Stimulated activated CD4-positive, alpha-beta T cell treated with anti-CD3 and anti-CD28 coated beads, Interleukin-12 subunit alpha, Interleukin-12 subunit beta, amount 100 ng/mL, for 48 hours (primary cell): ENCODE data around the gene FARS2.
"Not testable (repeated sequence)": the region's sequence is repeated elsewhere in the genome, so short reads cannot be mapped to it uniquely, and the experiment has no call there.

Source experiments
- DNase-seq, 3 donors: peaks; one replicate each; pipeline ENCODE4 v3.0.0-alpha.2; 2020; ENCODE audit warnings: low read depth in 2 of 3, low spot score in 1 of 3

The FARS2 gene

DNA sequence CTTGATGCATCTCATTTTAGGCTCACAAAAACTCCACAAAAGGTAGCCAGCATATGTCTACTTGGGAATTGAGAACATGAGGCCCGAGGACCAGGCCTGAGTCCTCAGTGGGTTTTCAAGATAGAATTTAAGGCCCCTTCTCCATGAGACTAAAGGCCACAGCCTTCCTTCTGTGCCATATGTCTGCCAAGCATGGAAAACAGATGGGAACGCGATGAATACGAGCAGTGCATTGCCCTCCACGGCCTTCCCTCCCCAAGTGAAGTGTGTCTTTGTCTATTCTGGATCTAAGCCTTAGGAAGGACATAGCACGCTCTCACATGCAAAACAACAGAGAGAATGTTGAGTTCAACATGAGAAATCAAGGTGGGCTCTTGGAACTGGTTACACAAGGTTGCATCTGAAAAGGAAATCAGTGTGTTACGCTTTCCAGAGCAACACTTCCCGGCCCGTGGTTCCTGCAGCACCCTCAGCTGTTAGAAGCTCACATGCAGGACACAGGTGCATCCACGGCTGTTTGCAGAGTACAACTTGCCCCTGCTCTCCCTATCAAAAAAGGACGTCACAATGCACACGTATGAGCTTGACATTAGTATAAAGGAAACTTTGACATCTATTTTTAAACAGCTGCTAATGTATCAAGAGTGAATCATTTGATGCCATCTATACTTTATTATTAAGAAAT is 515.5 kb downstream of the FARS2 start:
- DNase-seq = no peak

DNA sequence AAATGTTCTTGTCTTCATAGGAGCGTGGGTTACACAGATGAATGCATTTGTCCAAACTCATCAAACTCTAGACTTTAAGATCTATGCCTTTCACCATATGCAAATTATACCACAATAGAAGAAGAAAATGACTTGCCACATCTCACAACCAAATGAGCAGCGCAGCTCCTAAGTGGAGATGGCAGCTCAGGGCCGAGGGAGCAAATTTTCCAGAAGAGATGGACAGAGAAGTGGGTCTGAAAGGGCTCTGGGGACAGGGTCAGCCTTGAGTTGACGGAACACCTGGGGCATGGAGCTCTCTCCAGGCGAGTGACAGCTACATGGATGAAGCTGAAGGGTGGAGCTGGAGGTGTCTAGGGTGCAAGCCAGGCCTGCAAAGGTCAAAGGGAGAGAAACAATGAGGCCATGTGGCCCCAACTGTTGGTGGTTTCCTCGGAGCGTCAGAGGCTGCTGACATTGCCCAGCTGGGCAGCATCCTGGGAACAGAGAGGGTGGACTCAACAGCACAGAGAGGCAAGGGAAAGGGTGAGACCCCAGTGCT is 517.1 kb downstream of the FARS2 start:
- DNase-seq = no peak

GRCh38 chr6:5778906-5779305 is 517.6 kb downstream of the FARS2 start:
- DNase-seq = no peak

- DNase-seq = no peak
These were observed 519.7 kb downstream of the FARS2 start for GRCh38 chr6:5781019-5781418.

DNA sequence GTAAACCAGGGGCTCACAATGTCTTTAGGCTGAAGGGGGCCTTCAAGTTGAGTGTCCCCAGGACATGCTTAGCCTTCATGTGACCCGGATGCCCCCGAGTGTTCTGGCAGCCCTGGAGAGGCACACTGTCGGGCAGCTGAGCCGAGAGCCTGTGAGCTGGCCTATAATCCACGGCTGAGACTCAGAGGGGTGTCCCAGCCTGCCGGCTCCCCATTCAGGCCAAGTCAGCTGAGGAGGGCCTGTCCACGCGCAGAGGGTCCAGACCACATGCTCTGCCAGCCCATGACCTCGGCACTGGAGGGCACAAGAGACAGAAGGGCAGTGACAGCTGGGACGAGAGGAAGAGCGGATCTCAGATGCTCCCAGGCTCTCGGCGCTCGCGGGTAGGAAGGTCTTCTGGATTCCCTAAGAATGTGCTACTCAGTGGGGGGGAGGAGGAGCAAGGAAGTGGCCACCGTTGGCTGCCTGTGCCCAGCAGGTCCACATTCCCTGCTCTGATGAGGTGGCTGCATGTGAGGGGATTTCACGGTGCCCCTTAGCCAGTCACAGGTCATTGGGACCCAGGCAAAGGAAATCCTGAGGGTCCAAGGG is 520.7 kb downstream of the FARS2 start:
- DNase-seq = no peak

DNA sequence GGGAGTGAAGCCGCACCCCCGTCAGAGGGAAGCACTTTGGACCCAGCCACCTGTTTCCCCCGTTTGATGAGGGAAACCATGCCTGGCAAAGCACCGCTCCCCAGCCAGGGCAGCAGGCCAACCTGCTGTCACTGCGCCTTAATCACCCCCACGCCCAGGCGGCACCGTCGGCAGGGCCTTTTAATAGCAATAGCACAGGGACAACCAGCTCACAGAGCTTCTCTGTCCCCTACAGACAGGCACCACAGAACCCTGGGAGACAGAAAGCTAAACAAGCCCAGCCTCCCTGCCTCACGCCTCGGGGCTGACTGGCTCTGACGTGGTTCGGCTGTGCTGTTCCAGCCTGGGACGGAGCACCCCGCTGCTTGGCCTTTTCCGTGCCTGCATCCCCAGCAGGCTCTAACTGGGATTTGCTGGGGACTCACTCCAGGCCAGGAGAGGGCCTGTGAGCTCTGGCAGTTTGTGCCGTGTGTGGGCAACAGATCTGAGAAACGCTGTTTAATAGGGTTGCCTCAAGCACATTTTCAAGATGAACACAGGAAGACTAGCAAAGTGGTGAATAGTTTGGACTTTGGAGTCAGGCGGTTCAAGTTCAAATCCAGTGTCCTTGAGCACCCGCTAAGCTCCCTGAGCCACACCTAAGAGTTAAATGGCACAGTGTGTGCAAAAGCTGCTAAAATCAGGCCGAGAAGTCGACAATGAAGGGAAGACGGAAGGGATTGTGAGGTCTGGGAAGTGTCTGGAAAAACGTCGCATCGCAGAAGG is 521.7 kb downstream of the FARS2 start:
- no peak for DNase-seq

- DNase-seq = no peak
These were observed 522.3 kb downstream of the FARS2 start for GRCh38 chr6:5783584-5784089.

DNA sequence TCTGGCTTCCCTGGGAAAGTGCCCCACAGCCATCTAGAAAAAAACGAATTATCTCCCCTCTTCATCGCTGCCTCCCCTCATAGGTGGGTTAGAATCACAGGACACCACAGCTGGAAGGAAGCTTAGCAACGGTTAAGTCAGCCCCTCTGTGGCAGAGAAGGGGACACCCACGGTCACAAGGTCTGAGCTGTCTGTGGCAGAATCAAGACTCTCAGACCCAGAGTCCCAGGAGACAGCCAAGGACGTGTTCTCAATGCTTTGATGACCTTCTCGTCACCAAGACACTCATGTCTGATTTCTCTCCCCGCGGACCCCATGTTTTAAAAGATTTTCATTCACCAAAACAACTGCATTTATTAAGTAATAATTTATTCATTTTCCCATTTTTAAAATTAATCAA is 523.9 kb downstream of the FARS2 start:
- no peak for DNase-seq

GRCh38 chr6:5786321-5786968 is 525.1 kb downstream of the FARS2 start:
- no peak for DNase-seq

DNA sequence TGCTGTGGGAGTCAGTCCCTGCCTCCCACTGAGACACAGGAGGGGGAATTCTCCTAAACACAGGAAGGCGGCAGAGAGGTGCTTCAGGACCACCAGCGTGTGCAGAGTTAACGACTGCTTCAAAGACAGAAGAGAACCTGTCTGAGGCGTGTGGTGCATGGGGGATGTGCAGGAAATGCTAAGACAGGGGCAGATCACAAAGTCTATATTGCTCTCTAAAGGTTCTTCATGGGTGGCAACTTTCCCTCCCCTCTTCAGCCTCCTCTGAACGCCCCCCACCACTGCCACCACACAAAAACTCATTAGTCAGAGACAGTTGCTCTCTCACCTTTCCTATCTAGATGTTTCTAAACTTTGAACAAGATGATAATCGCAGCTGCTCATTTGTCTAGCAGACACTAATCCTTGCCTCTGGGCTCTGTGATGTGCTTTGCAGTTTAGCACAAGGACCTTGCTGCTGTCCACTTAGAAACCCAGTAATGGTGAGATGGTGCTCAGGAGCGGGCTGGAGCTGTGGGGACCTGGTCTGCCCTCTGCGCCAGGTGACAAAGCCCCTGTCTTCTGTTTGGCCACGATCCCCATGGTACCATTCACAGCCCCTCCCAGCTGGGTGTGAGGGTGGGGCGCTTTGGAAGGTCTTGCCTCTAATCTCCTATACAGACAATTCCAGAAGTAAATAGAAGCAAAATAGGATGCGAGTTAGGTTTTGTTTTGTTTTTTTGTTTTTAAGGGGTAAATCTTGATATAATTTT is 525.8 kb downstream of the FARS2 start:
- DNase-seq = no peak

- DNase-seq = not testable (repeated sequence)
These were observed 528.1 kb downstream of the FARS2 start for GRCh38 chr6:5789426-5789825.

- not testable (repeated sequence) for DNase-seq
These were observed 535.2 kb downstream of the FARS2 start for GRCh38 chr6:5796555-5796954.

DNA sequence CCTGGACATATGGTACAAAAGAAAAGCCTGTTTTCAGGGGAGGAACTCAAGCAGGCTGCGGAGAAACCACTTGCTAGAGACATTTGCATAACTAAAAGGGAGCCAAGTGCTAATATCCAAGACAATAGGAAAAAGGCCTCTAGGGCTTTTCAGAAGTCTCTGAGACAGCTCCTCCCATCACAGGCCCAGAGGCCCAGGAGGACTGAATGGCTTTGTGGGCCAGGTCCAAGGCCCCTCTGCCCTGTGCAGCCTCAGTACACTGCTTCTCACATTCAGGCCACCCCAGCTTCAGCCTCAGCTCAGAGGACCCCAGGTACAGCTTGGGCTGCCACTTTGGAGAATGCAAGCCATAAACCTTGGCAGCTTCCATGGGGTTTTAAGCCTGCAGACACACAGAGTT is 545.1 kb downstream of the FARS2 start:
- DNase-seq = not testable (repeated sequence)

DNA sequence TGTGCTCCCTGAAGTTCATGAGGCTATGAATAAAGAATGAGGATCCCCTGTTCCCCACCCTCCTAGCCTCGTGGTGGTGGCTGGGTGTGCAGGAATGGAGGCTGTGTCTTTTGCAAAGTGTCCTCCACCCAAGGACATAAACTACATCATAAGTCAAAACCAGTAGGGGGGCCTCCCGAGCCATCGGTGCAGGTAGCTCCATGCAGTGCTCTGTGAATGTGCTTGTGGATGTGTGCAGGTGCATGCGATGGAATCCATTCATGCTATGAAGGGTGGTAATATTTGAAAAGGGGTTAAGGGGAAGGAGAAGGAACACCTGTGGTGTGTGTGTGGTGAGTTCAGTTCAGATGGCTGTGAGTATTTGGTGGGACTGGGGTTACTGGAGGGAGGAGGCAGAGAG is 548.1 kb downstream of the FARS2 start:
- no peak for DNase-seq

GRCh38 chr6:5811997-5812396 is 550.7 kb downstream of the FARS2 start:
- DNase-seq = no peak

DNA sequence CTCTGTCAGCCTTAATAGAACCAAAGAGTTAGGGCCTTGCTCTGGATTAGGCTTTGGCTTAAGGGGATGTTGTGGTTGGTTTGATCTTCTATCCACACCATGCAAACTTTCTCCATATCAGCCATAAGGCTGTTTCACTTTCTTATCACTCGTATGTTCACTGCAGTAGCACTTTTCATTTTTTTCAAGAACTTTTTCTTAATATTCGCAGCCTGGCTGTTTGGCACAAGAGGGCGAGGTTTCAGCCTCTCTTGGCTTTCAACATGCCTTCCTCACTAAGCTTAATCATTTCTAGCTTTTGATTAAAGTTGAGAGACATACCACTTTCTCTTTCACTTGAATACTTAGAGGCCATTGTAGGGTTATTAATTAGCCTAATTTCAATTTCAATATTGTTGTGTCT is 552.3 kb downstream of the FARS2 start:
- DNase-seq = no peak

DNA sequence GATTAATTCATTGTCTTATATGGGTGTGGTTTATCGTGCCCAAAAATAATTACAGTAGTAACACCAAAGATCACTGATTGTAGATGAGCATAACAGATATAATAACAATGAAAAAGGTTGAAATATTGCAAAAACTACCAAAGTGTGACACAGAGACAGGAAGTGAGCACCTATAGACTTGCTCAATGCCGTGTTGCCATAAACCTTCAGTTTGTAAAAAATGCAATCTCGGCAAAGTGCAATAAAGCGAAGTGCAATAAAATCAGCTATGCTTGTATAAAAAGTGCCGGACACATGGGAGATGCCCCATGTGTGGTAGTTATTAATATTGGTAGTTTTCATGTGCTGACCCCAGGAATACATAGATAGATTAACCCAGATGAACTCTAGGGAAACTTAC is 552.8 kb downstream of the FARS2 start:
- DNase-seq = no peak

- DNase-seq = no peak
These were observed 553.6 kb downstream of the FARS2 start for GRCh38 chr6:5814901-5815300.

DNA sequence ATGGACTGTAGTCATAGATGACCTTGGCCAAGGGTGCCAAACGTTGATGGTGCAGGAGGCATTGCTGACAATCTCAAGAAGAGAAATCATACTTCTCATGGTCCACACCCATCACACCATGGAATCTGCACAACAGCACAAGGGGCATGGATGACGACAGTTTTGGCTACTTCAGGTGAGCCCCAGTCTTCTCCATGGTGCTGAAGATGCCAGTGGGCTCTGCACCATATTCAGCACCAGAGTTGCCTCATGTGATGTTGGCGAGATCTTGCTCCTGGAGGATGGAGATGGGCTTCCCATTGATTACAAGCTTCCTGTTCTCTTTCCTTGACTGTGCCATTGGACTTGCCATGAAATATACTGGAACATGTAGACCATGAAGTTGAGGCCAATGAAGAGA is 556.6 kb downstream of the FARS2 start:
- no peak for DNase-seq

GRCh38 chr6:5818959-5819358 is 557.6 kb downstream of the FARS2 start:
- DNase-seq = no peak
